Stimulated activated CD8-positive, alpha-beta memory T cell treated with anti-CD3 and anti-CD28 coated beads, Interleukin-4, amount 100 ng/mL, for 48 hours (primary cell): ENCODE measurements around the gene CERS1.

ENCODE experiments used
- DNase-seq: peaks from one replicate; pipeline ENCODE4 v3.0.0-alpha.2; 2020

CERS1 gene

GRCh38 chr19:18898607-18899408 is 2.9 kb upstream of the CERS1 start:
- no peak for DNase-seq

GRCh38 chr19:18898081-18898606 is 2.2 kb upstream of the CERS1 start:
- no peak for DNase-seq

- DNase-seq: no peak
These were observed 1.4 kb upstream of the CERS1 start for GRCh38 chr19:18897094-18898029.

- DNase-seq: no peak
These were observed 473 bp upstream of the CERS1 start for GRCh38 chr19:18896421-18896841.

GRCh38 chr19:18895038-18895823 is 727 bp downstream of the CERS1 start:
- no peak for DNase-seq

- DNase-seq: no peak
These were observed 1.5 kb downstream of the CERS1 start for GRCh38 chr19:18894254-18895037.

GRCh38 chr19:18893587-18894253 is 2.2 kb downstream of the CERS1 start:
- DNase-seq: no peak

- no peak for DNase-seq
These were observed 5.8 kb downstream of the CERS1 start for GRCh38 chr19:18889949-18890745.

GRCh38 chr19:18886972-18887371 is 9.0 kb downstream of the CERS1 start:
- DNase-seq: no peak

- no peak for DNase-seq
These were observed 12.2 kb downstream of the CERS1 start for GRCh38 chr19:18883526-18884304.

- no peak for DNase-seq
These were observed 14.5 kb downstream of the CERS1 start for GRCh38 chr19:18881491-18881890.

GRCh38 chr19:18879579-18880373 is 16.2 kb downstream of the CERS1 start:
- DNase-seq: peak; percentile 70

GRCh38 chr19:18878858-18879578 is 16.9 kb downstream of the CERS1 start:
- no peak for DNase-seq

- no peak for DNase-seq
These were observed 17.7 kb downstream of the CERS1 start for GRCh38 chr19:18878058-18878797.

- DNase-seq: no peak
These were observed 19.1 kb downstream of the CERS1 start for GRCh38 chr19:18876865-18877264.

GRCh38 chr19:18875726-18876125 is 20.2 kb downstream of the CERS1 start:
- no peak for DNase-seq

GRCh38 chr19:18871543-18871942 is 24.4 kb downstream of the CERS1 start:
- no peak for DNase-seq
